Uterus (tissue), 2 donors: Measurements from ENCODE around the gene NUP50.

Experiments
- POLR2A ChIP-seq, 2 donors: fragments of 450-650 bp; IDR thresholded peaks; one replicate each; pipeline ENCODE4 v1.6.1; 2016; ENCODE audit warnings: antibody characterized with exemption in 2 of 2, mild to moderate bottlenecking in 1 of 2, moderate library complexity in 1 of 2
- TF ChIP-seq, protein P1 (sequence below), 4 experiments: fragments of 200-600 bp in 2 of 4; fragments of 450-650 bp in 2 of 4; sonication (generic) in 2 of 4; IDR thresholded peaks; one replicate each; pipeline ENCODE4 v1.5.1; 2016 to 2019; ENCODE audit warnings: antibody characterized with exemption in 4 of 4, mild to moderate bottlenecking in 2 of 4, moderate library complexity in 1 of 4

DNA sequence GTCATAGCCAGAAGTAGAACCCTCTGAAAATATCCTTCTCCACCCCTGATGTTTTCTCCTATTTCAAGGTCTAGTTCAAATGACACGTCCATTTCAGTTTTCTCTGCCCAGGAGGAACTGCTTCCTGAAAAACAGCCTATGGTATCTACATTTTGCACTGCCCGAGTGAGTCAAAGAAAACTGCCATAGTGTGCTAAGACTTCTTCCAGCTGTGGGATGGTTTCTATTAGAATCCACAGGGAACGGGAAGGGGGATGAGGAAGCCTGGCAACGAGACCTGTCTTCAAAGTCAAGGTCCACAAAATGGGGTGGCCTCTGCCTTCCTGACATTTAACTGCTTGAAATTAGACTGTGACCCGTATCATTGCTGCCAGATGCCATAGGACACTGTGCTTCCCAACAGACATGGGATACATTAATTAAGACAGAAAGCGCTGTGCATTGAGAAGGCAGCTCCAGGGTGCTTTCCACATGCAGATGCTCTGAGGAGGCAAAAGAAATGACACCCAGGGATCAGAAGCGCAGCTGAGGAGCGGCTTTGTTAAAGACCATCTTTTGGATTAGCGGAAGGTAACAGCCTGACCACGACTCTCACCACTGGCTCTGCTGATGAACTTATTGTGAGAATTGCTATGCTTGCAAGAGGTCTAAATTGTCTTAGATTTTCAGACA, 39.4 kb upstream of the NUP50 start:
- no peak for TF ChIP-seq POLR2A (IDR thresholded peaks at IDR 0.05)
- TF ChIP-seq, protein P1, sequence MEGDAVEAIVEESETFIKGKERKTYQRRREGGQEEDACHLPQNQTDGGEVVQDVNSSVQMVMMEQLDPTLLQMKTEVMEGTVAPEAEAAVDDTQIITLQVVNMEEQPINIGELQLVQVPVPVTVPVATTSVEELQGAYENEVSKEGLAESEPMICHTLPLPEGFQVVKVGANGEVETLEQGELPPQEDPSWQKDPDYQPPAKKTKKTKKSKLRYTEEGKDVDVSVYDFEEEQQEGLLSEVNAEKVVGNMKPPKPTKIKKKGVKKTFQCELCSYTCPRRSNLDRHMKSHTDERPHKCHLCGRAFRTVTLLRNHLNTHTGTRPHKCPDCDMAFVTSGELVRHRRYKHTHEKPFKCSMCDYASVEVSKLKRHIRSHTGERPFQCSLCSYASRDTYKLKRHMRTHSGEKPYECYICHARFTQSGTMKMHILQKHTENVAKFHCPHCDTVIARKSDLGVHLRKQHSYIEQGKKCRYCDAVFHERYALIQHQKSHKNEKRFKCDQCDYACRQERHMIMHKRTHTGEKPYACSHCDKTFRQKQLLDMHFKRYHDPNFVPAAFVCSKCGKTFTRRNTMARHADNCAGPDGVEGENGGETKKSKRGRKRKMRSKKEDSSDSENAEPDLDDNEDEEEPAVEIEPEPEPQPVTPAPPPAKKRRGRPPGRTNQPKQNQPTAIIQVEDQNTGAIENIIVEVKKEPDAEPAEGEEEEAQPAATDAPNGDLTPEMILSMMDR (IDR thresholded peaks at IDR 0.05): no peak
